ENCODE results near the gene WDR90. TPM values are rescaled to one million over a fixed set of nuclear protein-coding genes. Genes with fewer than 3 reads are reported as not detected.

WDR90 gene
- total RNA-seq, 2 donors from 2014 or later: 22.7 to 39.4 TPM

DNA sequence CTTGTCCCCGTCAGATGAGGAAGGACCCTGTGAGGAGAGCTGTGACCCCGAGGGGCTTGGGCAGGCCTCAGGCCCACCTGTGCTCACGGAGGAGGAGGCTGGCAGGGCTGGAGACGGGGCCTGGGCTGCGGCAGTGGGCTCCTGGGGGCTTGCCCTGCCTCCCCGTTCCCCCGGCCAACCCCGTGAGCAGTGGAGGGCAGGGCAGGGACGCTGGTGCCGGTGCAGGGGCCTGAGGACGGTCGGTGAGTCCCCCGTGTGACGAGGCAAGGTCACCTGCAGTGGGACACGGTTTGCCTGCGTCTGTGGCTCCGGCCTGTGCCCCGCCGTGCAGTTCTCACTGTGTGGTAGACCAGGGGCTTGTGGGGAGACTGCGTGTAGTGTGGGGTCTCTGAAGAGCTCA, 10.5 kb downstream of the WDR90 start:
- H3K4me3 ChIP-seq: no peak overlapping the region
- H3K27ac ChIP-seq: no peak overlapping the region
- TF ChIP-seq, protein P1, sequence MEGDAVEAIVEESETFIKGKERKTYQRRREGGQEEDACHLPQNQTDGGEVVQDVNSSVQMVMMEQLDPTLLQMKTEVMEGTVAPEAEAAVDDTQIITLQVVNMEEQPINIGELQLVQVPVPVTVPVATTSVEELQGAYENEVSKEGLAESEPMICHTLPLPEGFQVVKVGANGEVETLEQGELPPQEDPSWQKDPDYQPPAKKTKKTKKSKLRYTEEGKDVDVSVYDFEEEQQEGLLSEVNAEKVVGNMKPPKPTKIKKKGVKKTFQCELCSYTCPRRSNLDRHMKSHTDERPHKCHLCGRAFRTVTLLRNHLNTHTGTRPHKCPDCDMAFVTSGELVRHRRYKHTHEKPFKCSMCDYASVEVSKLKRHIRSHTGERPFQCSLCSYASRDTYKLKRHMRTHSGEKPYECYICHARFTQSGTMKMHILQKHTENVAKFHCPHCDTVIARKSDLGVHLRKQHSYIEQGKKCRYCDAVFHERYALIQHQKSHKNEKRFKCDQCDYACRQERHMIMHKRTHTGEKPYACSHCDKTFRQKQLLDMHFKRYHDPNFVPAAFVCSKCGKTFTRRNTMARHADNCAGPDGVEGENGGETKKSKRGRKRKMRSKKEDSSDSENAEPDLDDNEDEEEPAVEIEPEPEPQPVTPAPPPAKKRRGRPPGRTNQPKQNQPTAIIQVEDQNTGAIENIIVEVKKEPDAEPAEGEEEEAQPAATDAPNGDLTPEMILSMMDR (IDR thresholded peaks at IDR 0.05): no peak
- ATAC-seq (ENCODE audit: insufficient number of reproducible peaks, low FRiP score, low read depth): no peak
- DNase-seq (ENCODE audit: low spot score): no peak
- H3K9me3 ChIP-seq: no peaks in the 10 kb centered on the region
- no peaks in the 10 kb centered on the region for H3K27me3 ChIP-seq (replicated peaks; ENCODE audit: insufficient read depth)
- H3K4me1 ChIP-seq (ENCODE audit: control insufficient read depth in 1 of 2, low read depth in 2 of 2): no peaks in the 10 kb centered on the region
- peaks cover 4% of the 10 kb centered on the region for H3K36me3 ChIP-seq

DNA sequence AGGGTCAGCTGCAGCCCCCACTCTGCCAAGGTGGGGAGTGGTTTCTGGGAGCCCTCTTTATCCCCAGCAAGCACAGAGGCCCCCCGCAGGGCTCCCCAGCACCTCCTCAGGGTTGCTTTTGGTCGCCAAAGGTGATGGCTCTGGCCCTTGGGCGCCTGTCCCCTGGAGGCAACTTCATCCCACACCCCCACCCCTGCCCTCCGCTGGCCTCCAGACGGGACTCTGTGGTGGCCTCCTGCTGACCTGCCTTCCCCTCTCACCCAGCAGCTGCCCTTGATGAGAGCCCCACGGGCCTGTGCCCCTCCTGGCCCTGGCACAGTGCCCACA, 10.9 kb downstream of the WDR90 start:
- TF ChIP-seq, protein P1 (IDR thresholded peaks at IDR 0.05): no peak
- Histone ChIP-seq H3K27me3 (replicated peaks; ENCODE audit: insufficient read depth) (no peaks in the 10 kb centered on the region), H3K4me3 (peak overlapping the region; percentile 50), H3K36me3 (peaks cover 4% of the 10 kb centered on the region), H3K4me1 (ENCODE audit: control insufficient read depth in 1 of 2, low read depth in 2 of 2) (no peaks in the 10 kb centered on the region), H3K9me3 (no peaks in the 10 kb centered on the region), H3K27ac (no peak overlapping the region)
- ATAC-seq (ENCODE audit: insufficient number of reproducible peaks, low FRiP score, low read depth) (no peak), DNase-seq (ENCODE audit: low spot score) (no peak)

DNA sequence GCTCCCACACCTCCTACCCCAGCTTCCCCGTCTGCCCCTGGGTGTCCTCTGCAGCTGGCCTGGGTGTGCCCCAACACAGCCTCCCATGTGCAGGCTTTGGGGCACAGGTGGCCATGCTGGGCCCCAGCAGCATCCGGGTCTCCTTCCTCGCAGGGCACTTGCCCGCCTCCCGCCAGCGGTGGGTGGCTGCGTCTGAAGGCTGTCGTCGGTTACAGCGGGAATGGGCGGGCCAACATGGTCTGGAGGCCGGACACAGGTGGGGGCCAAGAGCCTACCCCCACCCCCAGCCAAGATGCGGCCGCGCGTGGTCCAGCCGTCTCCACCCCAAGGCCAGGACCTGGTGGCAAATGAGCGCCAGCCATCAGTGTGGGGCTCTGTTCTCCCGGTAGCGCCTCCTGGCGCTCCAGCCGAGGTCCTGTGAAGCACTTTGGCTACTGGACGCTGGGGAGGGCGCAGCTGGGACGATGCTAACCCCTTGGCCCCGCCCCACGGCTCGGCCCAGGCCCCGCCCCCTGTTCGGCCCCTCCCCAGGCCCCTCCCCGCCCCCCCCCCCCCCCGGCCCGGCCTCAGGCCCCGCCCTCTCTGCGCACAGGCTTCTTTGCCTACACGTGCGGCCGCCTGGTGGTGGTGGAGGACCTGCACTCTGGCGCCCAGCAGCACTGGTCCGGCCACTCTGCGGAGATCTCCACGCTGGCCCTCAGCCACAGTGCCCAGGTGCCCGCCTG, 11.5 kb downstream of the WDR90 start:
- DNase-seq (ENCODE audit: low spot score): no peak
- H3K27me3 ChIP-seq (replicated peaks; ENCODE audit: insufficient read depth): no peaks in the 10 kb centered on the region
- TF ChIP-seq, protein P1 (IDR thresholded peaks at IDR 0.05): peak; percentile 44
- H3K36me3 ChIP-seq: peaks cover 1% of the 10 kb centered on the region
- H3K27ac ChIP-seq: no peak overlapping the region
- no peak for ATAC-seq (ENCODE audit: insufficient number of reproducible peaks, low FRiP score, low read depth)
- no peaks in the 10 kb centered on the region for H3K9me3 ChIP-seq
- peak overlapping the region; percentile 50 for H3K4me3 ChIP-seq
- H3K4me1 ChIP-seq (ENCODE audit: control insufficient read depth in 1 of 2, low read depth in 2 of 2): no peaks in the 10 kb centered on the region

DNA sequence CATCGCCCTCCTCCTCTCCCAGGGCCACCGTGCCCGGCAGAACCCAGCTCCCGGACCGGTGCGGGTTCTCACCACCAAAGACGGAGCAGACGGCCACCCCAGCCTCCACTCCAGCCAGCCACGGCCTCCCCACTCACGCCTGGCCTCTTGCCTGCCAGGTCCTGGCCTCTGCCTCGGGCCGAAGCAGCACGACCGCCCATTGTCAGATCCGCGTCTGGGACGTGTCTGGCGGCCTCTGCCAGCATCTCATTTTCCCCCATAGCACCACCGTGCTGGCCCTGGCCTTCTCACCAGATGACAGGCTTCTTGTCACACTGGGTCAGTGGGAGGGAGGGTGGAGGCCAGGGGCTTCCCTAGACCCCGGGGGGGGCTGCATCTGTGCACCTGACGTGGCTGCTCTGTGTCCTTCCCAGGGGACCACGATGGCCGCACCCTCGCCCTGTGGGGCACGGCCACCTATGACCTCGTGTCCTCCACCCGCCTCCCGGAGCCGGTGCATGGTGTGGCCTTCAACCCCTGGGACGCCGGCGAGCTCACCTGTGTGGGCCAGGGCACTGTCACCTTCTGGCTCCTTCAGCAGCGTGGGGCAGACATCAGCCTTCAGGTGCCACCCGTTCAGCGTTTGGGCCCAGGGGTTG, 12.1 kb downstream of the WDR90 start:
- TF ChIP-seq, protein P1 (IDR thresholded peaks at IDR 0.05): no peak
- DNase-seq (ENCODE audit: low spot score) (no peak), ATAC-seq (ENCODE audit: insufficient number of reproducible peaks, low FRiP score, low read depth) (no peak)
- Histone ChIP-seq H3K27ac (no peak overlapping the region), H3K27me3 (replicated peaks; ENCODE audit: insufficient read depth) (no peaks in the 10 kb centered on the region), H3K4me1 (ENCODE audit: control insufficient read depth in 1 of 2, low read depth in 2 of 2) (no peaks in the 10 kb centered on the region), H3K36me3 (no peaks in the 10 kb centered on the region), H3K4me3 (no peak overlapping the region), H3K9me3 (no peaks in the 10 kb centered on the region)

DNA sequence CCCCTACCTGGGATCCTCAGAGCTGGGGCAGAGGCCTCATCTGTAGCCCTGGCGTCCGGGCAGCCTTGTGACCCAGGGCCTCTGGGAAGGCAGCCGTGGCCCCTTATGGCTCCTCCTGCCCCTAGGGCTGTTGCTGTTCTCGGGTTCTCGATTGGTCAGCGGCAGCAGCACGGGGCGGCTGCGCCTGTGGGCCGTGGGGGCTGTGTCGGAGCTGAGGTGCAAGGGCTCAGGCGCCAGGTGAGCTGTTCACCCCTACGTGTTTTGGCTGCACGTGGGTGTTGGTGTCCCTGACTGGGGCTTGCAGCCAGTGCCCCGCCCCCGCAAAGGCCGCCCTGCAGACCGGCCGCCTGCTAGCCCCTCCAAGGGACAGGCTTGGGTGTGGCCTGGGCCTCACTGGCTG, 12.9 kb downstream of the WDR90 start:
- Histone ChIP-seq H3K9me3 (no peaks in the 10 kb centered on the region), H3K27ac (no peak overlapping the region), H3K27me3 (replicated peaks; ENCODE audit: insufficient read depth) (no peaks in the 10 kb centered on the region), H3K36me3 (no peaks in the 10 kb centered on the region), H3K4me1 (ENCODE audit: control insufficient read depth in 1 of 2, low read depth in 2 of 2) (no peaks in the 10 kb centered on the region), H3K4me3 (no peak overlapping the region)
- no peak for DNase-seq (ENCODE audit: low spot score)
- ATAC-seq (ENCODE audit: insufficient number of reproducible peaks, low FRiP score, low read depth): no peak
- TF ChIP-seq, protein P1 (IDR thresholded peaks at IDR 0.05): no peak
